ENCODE results near the gene OR6B3.

Gene OR6B3

GRCh38 chr2:240060977-240061591, 7.8 kb upstream of the OR6B3 start:
- peak; percentile 75 for TF ChIP-seq CTCF (IDR thresholded peaks at IDR 0.05; ENCODE audit: insufficient read depth, low read depth, low read length, missing control alignments)
- peak; percentile 67 for DNase-seq (ENCODE audit: low read depth)
- no peak overlapping the region for H3K4me3 ChIP-seq (ENCODE audit: low read length)

- DNase-seq (ENCODE audit: low read depth), result no peak
- no peak for TF ChIP-seq CTCF (IDR thresholded peaks at IDR 0.05; ENCODE audit: insufficient read depth, low read depth, low read length, missing control alignments)
- no peak overlapping the region for H3K4me3 ChIP-seq (ENCODE audit: low read length)
These were observed 3.4 kb upstream of the OR6B3 start for GRCh38 chr2:240056678-240057077.

GRCh38 chr2:240055177-240055917, 2.0 kb upstream of the OR6B3 start:
- TF ChIP-seq CTCF (IDR thresholded peaks at IDR 0.05; ENCODE audit: insufficient read depth, low read depth, low read length, missing control alignments), result no peak
- DNase-seq (ENCODE audit: low read depth), result no peak
- H3K4me3 ChIP-seq (ENCODE audit: low read length), result no peak overlapping the region

GRCh38 chr2:240052524-240052923, 797 bp downstream of the OR6B3 start:
- DNase-seq (ENCODE audit: low read depth), result no peak
- no peak for TF ChIP-seq CTCF (IDR thresholded peaks at IDR 0.05; ENCODE audit: insufficient read depth, low read depth, low read length, missing control alignments)
- H3K4me3 ChIP-seq (ENCODE audit: low read length), result no peak overlapping the region

- no peak for DNase-seq (ENCODE audit: low read depth)
- no peak overlapping the region for H3K4me3 ChIP-seq (ENCODE audit: low read length)
- TF ChIP-seq CTCF (IDR thresholded peaks at IDR 0.05; ENCODE audit: insufficient read depth, low read depth, low read length, missing control alignments), result no peak
These were observed 1.6 kb downstream of the OR6B3 start for GRCh38 chr2:240051697-240052096.

GRCh38 chr2:240050278-240050677, 3.0 kb downstream of the OR6B3 start:
- DNase-seq (ENCODE audit: low read depth), result no peak
- TF ChIP-seq CTCF (IDR thresholded peaks at IDR 0.05; ENCODE audit: insufficient read depth, low read depth, low read length, missing control alignments), result no peak
- H3K4me3 ChIP-seq (ENCODE audit: low read length), result no peak overlapping the region

GRCh38 chr2:240048237-240048636, 5.1 kb downstream of the OR6B3 start:
- no peak overlapping the region for H3K4me3 ChIP-seq (ENCODE audit: low read length)
- no peak for TF ChIP-seq CTCF (IDR thresholded peaks at IDR 0.05; ENCODE audit: insufficient read depth, low read depth, low read length, missing control alignments)
- no peak for DNase-seq (ENCODE audit: low read depth)
